CD4-positive, alpha-beta T cell treated with Interleukin-15 for 4 hours (primary cell): Measurements from ENCODE around the gene RAB14.
"Not testable (repeated sequence)": the region's sequence is repeated elsewhere in the genome, so short reads cannot be mapped to it uniquely, and the experiment has no call there.

ENCODE experiments used
- DNase-seq: peaks from one replicate; pipeline ENCODE4 v3.0.0-alpha.2; 2020; ENCODE audit warnings: low spot score

Gene RAB14

GRCh38 chr9:121156263-121156731, 45.4 kb downstream of the RAB14 start:
- DNase-seq, result peak; percentile 42

- DNase-seq, result no peak
Observed at GRCh38 chr9:121154782-121155181, 46.9 kb downstream of the RAB14 start.

GRCh38 chr9:121153642-121154041, 48.0 kb downstream of the RAB14 start:
- no peak for DNase-seq

GRCh38 chr9:121150188-121150587, 51.5 kb downstream of the RAB14 start:
- no peak for DNase-seq

- DNase-seq, result no peak
Observed at GRCh38 chr9:121144482-121144881, 57.2 kb downstream of the RAB14 start.

GRCh38 chr9:121143771-121144170, 57.9 kb downstream of the RAB14 start:
- no peak for DNase-seq

GRCh38 chr9:121141706-121142105, 60.0 kb downstream of the RAB14 start:
- no peak for DNase-seq

- no peak for DNase-seq
Observed at GRCh38 chr9:121141306-121141705, 60.4 kb downstream of the RAB14 start.

- no peak for DNase-seq
Observed at GRCh38 chr9:121140162-121140561, 61.5 kb downstream of the RAB14 start.

GRCh38 chr9:121138973-121139372, 62.7 kb downstream of the RAB14 start:
- no peak for DNase-seq

- no peak for DNase-seq
Observed at GRCh38 chr9:121138561-121138960, 63.1 kb downstream of the RAB14 start.

- DNase-seq, result no peak
Observed at GRCh38 chr9:121135642-121136041, 66.0 kb downstream of the RAB14 start.

- DNase-seq, result peak; percentile 79
Observed at GRCh38 chr9:121133104-121133816, 68.4 kb downstream of the RAB14 start.

- DNase-seq, result not testable (repeated sequence)
Observed at GRCh38 chr9:121129384-121129783, 72.3 kb downstream of the RAB14 start.
